NCI-H69 (cell line): ENCODE measurements around the gene SLC35F6.
"Not testable (repeated sequence)": the region's sequence is repeated elsewhere in the genome, so short reads cannot be mapped to it uniquely, and the experiment has no call there.

Source experiments
- DNase-seq: peaks from one replicate; lab custom pipeline; 2025; lab: John Stamatoyannopoulos, UW

The SLC35F6 gene

GRCh38 chr2:26730549-26731344 lies 33.3 kb upstream of the SLC35F6 start:
- no peak for DNase-seq

DNA sequence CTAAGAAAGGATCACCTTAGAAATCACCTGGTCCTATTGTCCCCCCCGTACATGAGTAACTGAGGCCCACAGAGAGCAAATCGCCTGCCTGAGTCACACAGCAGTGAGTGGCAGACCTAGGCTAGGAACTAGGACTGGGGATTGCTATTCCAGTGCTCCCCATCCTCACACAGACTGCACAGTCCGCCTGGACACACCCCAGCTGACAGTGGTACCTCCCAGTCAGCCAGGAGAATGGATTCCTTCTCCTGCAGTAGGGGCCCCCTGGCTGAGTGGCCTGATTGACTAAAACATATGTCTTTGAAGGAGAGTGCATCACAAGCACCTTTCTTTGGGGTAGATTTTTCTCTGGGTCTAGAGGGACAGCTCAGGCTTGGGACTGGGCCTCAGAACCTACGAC lies 32.4 kb upstream of the SLC35F6 start:
- DNase-seq: no peak

DNA sequence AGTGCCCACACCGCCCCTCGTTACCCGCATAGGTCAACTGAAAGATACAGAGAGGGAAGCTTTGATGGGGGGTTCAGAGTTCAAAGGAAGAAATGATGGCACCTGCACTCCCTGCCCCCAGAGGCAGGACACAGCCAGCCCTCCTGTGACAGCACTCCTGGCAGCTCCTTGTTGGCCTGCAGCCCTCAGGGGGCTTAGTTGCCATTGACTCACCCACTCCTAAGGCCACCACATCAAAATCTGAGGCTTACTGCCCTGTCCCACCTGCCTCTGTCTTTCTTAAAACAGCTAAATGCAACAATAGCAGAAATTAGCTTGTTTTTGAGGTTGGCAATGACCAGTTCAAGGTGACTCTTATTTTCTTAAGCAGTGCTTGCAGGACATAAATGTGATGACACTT lies 31.6 kb upstream of the SLC35F6 start:
- no peak for DNase-seq

DNA sequence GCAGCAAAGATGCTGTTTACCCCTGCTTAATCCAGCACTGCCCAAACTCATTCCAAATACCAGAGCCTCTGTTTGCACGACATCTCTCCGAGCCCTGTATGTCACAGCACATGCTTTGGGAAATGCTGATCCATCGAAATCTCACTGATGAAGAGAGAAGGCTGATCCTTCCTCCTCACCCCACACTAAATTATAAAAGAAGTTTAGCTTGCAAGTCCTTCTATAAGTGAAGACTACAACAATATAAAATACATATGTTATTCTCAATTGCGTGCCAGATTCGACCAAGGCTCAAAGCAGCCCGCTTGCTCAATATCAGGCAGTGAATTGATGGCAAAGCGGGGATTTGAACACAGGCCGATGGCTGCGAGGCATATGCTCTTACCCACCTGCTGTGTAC lies 30.7 kb upstream of the SLC35F6 start:
- DNase-seq: no peak

DNA sequence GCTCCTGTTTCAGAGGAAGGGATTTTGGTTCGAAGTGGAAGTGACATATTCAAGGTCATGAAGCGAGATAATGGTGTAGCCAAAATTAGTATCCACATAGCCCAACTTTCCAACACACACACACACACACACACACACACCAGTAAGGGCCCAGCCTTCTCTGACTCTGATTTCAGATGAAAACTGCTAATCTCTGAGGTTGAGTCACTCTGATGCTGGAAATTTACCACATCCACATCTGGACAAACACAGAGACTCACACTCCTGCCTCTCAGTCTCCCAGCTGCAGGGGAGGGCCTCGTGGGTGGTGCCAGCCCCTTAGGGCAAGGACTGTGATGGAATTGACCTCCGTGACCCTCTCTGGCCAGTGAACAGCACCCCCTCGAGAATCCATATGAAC lies 29.0 kb upstream of the SLC35F6 start:
- DNase-seq: no peak

DNA sequence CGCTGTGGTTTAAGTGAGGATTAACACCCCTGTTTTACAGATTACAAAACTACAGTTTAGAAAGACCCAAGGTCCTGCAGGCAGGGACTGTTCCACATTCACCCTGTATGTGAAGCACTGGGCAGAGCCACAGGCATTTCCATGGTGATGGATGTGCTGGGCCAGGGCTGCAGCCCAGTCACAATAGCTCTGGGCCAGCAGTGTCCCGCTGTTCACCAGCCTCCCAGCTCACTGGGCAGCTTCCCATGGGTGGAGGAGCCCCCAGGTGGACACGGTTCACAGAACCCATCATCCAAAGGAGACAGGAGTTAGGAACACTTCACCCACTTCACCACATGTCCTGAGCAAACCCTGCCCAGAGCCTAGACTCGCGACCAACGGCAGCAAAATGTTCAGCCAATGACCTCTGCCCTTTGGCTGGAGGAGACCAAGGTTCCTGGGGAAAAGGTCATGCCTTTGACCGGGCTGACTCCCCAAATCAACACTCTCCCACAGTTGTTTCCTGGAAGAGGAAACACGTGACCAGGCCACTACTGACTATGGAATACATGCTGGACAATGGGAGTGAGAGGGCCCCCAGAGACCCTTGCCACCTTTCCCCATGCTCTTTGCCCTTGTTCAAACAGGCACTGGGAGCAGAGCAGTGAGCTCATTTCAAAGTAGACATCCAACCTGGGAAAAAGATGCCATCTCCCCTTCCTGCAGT lies 28.0 kb upstream of the SLC35F6 start:
- DNase-seq: no peak

GRCh38 chr2:26737221-26737620 lies 26.9 kb upstream of the SLC35F6 start:
- no peak for DNase-seq

DNA sequence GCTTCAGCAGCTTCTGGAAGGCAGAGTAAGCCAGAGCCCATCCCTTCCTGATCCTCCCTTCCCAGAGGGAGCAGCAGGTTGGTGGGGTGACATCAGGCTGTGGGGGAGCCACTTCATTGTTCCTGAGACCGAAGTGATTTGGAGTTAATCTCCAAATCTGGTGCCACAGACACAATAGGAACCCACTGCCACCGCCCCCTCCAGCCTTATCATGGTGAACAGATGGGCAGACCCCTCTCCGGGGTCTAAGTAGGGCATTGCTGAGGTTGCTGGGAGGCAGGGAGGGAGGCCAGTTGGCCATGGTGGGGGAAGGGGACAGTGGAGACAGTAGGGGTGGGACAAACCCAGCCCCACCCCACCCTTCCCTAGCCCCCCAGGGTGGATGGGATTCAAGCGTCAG lies 25.6 kb upstream of the SLC35F6 start:
- no peak for DNase-seq

- no peak for DNase-seq
Measured at GRCh38 chr2:26739514-26739913, 24.6 kb upstream of the SLC35F6 start.

- DNase-seq: no peak
Measured at GRCh38 chr2:26740346-26740745, 23.7 kb upstream of the SLC35F6 start.

GRCh38 chr2:26740890-26741302 lies 23.2 kb upstream of the SLC35F6 start:
- no peak for DNase-seq

GRCh38 chr2:26742048-26742770 lies 21.9 kb upstream of the SLC35F6 start:
- DNase-seq: no peak

GRCh38 chr2:26743852-26744251 lies 20.2 kb upstream of the SLC35F6 start:
- DNase-seq: no peak

GRCh38 chr2:26744953-26745352 lies 19.1 kb upstream of the SLC35F6 start:
- no peak for DNase-seq

DNA sequence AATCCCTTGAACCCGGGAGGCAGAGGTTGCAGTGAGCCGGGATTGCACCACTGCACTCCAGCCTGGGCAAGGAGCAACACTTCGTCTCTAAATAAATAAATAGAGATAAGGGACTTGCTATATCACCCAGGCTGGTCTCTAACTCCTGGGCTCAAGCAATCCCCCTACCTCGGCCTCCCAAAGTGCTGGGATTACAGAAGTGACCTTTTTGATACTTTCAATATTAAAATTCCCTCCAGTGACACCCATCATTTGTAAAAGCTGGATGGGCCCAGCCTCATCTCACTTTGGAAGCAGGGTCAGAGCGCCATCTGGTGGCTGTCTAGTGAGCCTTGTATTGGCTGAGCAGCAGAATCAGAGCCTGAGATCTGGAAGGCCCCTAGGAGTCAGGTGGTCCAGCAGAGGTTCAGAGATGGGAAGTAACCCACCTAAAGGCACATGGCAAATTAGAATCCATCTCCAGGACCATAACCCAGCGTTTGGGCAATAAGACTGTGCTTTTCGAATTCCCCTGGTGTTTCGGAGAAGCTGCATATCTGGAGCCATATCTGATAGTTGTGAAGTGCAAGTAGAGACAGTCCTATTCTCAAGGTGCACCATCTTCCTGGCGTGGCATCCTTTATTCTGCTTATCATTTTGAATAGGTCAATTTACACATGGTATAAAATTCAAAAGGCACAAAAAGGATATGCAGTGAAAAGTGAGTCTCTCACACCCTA lies 18.3 kb upstream of the SLC35F6 start:
- DNase-seq: peak; percentile 69

GRCh38 chr2:26746934-26747333 lies 17.1 kb upstream of the SLC35F6 start:
- no peak for DNase-seq

- peak; percentile 46 for DNase-seq
Measured at GRCh38 chr2:26749787-26750420, 14.2 kb upstream of the SLC35F6 start.

DNA sequence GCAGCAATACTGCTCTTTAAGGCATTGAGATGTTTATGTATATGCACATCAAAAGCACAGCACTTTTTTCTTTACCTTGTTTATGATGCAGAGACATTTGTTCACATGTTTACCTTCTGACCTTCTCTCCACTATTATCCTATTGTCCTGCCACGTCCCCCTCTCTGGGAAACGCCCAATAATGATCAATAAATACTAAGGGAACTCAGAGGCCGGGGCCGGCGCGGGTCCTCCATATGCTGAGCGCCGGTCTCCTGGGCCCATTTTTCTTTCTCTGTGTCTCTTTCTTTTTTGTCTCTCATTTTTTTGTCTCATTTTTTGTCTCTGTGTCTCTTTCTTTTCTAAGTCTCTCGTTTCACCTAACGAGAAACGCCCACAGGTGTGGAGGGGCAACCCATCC lies 13.6 kb upstream of the SLC35F6 start:
- not testable (repeated sequence) for DNase-seq

DNA sequence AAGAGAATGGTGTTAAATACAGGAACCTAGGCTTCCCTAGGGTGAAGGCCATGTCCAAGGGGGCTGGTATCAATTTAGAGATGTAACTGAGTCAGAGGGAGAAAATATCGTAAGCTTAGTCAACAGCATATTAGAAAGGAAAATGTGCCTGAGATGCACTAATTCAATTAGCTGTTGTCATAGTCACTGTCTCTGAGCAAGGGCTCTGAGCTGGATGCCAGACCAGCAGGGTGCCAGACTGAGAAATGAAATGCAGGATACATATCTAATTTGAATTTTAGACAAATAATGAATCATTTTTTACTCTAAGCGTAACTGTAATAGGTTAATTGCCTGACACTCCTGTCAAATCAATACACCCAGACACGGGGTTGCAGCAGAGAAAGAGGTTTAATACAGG lies 11.4 kb upstream of the SLC35F6 start:
- DNase-seq: peak; percentile 32

DNA sequence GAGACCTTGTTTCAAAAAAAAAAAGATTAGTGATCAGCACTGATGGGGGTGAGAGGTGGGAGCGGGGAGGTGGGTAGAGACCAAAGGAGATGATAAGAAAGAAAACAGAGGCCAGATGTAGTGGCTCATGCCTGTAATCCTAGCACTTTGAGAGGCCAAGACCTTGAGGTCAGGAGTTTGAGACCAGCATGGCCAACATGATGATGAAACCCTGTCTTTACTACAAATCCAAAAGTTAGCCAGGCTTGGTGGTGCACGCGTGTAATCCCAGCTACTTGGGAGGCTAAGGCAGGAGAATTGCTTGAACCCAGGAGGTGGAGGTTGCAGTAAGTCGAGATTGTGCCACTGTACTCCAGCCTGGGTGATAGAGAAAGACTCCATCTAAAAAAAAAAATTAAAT lies 9.5 kb upstream of the SLC35F6 start:
- DNase-seq: no peak

- DNase-seq: peak; percentile 85
Measured at GRCh38 chr2:26754972-26755670, 9.0 kb upstream of the SLC35F6 start.
